Adrenal gland (tissue), 12 donors: Measurements from ENCODE around the gene MFSD11. TPM values are rescaled to one million over a fixed set of nuclear protein-coding genes. Genes with fewer than 3 reads are reported as not detected.

Experiments used
- DNase-seq, 7 donors: peaks; one replicate each; pipeline ENCODE4 v3.0.0-alpha.2; 2019 to 2020
- H3K27ac ChIP-seq, 5 donors: fragments of 200-600 bp; sonication (generic) in 4 of 5; 1 replicate in 3 of 5; 2 replicates in 2 of 5; pipeline versions ENCODE4 v1.5.1 to v1.8.0; 2016 to 2020; ENCODE audit warnings: mild to moderate bottlenecking in 1 of 5
- H3K27me3 ChIP-seq: fragments of 200-600 bp; 2 replicates; pipeline ENCODE4 v1.8.0; 2021
- H3K36me3 ChIP-seq, 2 donors: fragments of 200-600 bp; replicated peaks in 1 of 2; 1 replicate in 1 of 2; 2 replicates in 1 of 2; pipeline versions ENCODE4 v1.5.1 to v1.8.0; 2018 to 2022
- H3K4me1 ChIP-seq, 2 donors: fragments of 200-600 bp; replicated peaks in 1 of 2; 1 replicate in 1 of 2; 2 replicates in 1 of 2; pipeline versions ENCODE4 v1.5.1 to v1.8.0; 2018 to 2021
- H3K4me3 ChIP-seq, 4 donors: fragments of 200-600 bp; sonication (generic) in 3 of 4; one replicate each; pipeline ENCODE4 v1.5.1; 2016 to 2018
- H3K9me3 ChIP-seq, 3 donors: fragments of 200-600 bp; sonication (generic) in 1 of 3; replicated peaks in 1 of 3; 1 replicate in 2 of 3; 2 replicates in 1 of 3; pipeline versions ENCODE4 v1.5.1 to v1.8.0; 2016 to 2021
- POLR2A ChIP-seq, 2 donors: fragments of 450-650 bp; IDR thresholded peaks; one replicate each; pipeline ENCODE4 v1.6.1; 2017; ENCODE audit warnings: antibody characterized with exemption in 2 of 2, mild to moderate bottlenecking in 2 of 2, moderate library complexity in 1 of 2
- WGBS, 4 donors: extraction: QIAGEN DNeasy Blood & Tissue Kit in 2 of 4; methylation state at CpG; one replicate each; pipeline versions ENCODE4 v1.1.5 to v1.1.7; 2013 to 2017; 5-methylcytosine and 5-hydroxymethylcytosine counted together
- intact Hi-C, 2 donors: fragments of 100-400 bp; cut with DNase I; formaldehyde crosslinking; loops; one replicate each; pipeline versions ENCODE4 v1.14.1 to v1.15.0; 2022 to 2023
- polyA plus RNA-seq, 3 donors: library from polyadenylated mRNA; stranded (reverse); fragments of 200-250 nt in 2 of 3; fragments of 350-450 nt in 1 of 3; fragmentation: Illumina TruSeq in 1 of 3; extraction: RNeasy Lipid Tissue Mini Kit (QIAGEN cat#74804) in 1 of 3; gene quantifications; one replicate each; pipeline ENCODE4 v1.2.3, GENCODE V29; 2013 to 2014
- total RNA-seq, 9 donors: library from RNA; depleted of rRNA in 4 of 9; stranded (reverse); fragments of >200 nt in 4 of 9; fragments of 120-200 nt in 1 of 9; fragmentation: NEBNext Ultra II Directional in 1 of 9; extraction: Animal tissue kit (Norgen Biotek cat#: 25700) in 1 of 9; gene quantifications; one replicate each; pipeline versions ENCODE4 v1.1.0 to v1.2.4, GENCODE V29; 2013 to 2023
- TF ChIP-seq, protein P1 (sequence below), 6 experiments: fragments of 450-650 bp in 4 of 6; fragments of 200-600 bp in 2 of 6; sonication (generic) in 1 of 6; IDR thresholded peaks; 1 replicate in 5 of 6; 2 replicates in 1 of 6; pipeline versions ENCODE4 v1.5.1 to v1.8.0; 2016 to 2021; ENCODE audit warnings: antibody characterized with exemption in 6 of 6, mild to moderate bottlenecking in 2 of 6, moderate library complexity in 1 of 6
- donor health status: healthy with polysubstance abuse.
- donor health status: Bipolar disorder and iron deficiency.
- donor health status: DM: yes; HTN: yes; CAD: no.
- donor health status: DM: no; HTN: no; CAD: no.
- donor health status: DM: no; HTN: no; CAD: no.
- donor health status: DM: yes; HTN: yes; CAD: no.

MFSD11 gene
- total and polyA plus RNA-seq, 12 donors: 9.4 to 50.0 (median 29.9) TPM

DNA sequence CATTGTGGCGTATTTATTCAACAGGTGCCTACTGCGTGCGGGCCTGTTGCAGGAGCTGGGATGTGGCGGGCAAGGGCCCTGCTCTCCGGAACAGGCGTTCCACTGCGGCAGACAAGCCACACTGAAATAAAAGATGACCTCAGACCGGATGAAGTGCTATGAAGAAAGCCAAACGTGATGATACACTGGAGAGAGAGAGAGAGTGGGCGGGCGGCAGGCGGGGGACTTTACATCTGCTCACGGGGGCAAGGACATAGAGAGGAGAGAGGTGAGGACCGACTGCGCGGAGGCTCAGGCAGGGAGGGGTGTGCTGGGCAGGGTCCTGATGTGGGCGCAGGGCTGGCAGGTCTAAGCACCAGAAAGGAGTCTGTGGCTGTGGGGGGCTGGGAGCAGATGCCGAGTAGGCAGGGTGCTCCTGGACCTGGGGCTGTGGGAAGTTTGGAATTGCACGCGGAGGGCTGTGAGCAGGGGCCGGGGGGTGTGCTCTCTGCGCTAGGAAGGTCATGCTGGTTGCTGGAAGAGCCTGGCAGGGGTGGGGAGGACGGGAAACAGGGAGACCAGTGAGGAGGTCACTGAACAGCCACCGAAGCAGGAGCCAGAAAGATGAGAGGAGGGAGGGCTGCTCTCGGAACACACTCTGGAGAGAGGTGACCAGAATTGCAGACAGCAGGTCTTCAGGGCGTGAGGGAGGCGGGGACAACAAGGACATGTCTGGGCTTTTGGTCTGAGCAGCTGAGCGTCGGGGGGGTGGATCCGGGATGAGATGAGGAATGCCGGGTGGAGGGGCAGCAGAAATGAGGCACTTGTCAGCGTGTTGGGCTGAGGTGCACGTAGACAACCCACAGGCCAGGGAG lies 37.1 kb upstream of the MFSD11 start:
- 17 to 23% (median 20%) methylated on average over 32 to 33 of the region's 33 CpGs for WGBS, 4 donors
- no peaks in the 10 kb centered on the region for H3K36me3 ChIP-seq
- peaks cover 75 to 89% of the 10 kb centered on the region in 2 donors for H3K4me1 ChIP-seq
- intact Hi-C loops: no loop called here
- DNase-seq: peak; percentile 67 to 88 (median 81)
- peak overlapping the region; percentile 78 to 99 (median 92) for H3K27ac ChIP-seq
- no peaks in the 10 kb centered on the region for H3K9me3 ChIP-seq
- H3K27me3 ChIP-seq: no peaks in the 10 kb centered on the region
- TF ChIP-seq, protein P1, sequence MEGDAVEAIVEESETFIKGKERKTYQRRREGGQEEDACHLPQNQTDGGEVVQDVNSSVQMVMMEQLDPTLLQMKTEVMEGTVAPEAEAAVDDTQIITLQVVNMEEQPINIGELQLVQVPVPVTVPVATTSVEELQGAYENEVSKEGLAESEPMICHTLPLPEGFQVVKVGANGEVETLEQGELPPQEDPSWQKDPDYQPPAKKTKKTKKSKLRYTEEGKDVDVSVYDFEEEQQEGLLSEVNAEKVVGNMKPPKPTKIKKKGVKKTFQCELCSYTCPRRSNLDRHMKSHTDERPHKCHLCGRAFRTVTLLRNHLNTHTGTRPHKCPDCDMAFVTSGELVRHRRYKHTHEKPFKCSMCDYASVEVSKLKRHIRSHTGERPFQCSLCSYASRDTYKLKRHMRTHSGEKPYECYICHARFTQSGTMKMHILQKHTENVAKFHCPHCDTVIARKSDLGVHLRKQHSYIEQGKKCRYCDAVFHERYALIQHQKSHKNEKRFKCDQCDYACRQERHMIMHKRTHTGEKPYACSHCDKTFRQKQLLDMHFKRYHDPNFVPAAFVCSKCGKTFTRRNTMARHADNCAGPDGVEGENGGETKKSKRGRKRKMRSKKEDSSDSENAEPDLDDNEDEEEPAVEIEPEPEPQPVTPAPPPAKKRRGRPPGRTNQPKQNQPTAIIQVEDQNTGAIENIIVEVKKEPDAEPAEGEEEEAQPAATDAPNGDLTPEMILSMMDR (IDR thresholded peaks at IDR 0.05): no peak
- peak; percentile 15 to 84 for TF ChIP-seq POLR2A (IDR thresholded peaks at IDR 0.05)
- H3K4me3 ChIP-seq: peak overlapping the region in 1 of 4 donors; percentile 37

DNA sequence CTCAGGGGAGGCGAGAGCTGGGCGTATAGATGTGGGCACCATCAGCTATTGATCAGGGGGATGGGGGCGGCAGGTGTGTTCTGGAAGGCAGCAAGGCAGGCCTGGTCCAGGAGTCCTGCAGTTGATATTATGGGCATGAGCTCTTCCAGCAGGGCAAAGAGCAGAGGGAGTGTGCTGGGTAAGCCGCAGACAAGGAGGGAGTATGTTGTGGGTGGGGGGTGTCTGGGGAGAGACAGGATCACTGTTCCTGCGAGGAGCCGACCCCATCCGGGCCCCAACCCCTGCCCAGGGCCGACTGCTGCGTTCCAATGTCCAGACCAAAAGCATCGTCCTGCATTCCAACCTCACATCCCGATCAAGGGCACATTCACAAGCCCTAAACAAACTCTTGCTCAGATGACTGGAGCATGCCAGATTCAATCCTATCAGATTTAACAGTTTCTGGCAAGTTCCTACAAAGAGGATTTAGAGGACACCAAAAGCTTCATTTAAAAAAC lies 36.4 kb upstream of the MFSD11 start:
- Histone ChIP-seq H3K27me3 (no peaks in the 10 kb centered on the region), H3K9me3 (no peaks in the 10 kb centered on the region), H3K36me3 (no peaks in the 10 kb centered on the region), H3K4me1 (peaks cover 70 to 83% of the 10 kb centered on the region in 2 donors), H3K27ac (peak overlapping the region; percentile 78 to 99 (median 92)), H3K4me3 (no peak overlapping the region)
- intact Hi-C loops: no loop called here
- 28 to 46% (median 37%) methylated on average over 11 of the region's 11 CpGs for WGBS, 4 donors
- TF ChIP-seq POLR2A (IDR thresholded peaks at IDR 0.05): peak in 1 of 2 donors; percentile 10
- TF ChIP-seq, protein P1 (IDR thresholded peaks at IDR 0.05): no peak
- DNase-seq: peak in 1 of 7 donors; percentile 44

DNA sequence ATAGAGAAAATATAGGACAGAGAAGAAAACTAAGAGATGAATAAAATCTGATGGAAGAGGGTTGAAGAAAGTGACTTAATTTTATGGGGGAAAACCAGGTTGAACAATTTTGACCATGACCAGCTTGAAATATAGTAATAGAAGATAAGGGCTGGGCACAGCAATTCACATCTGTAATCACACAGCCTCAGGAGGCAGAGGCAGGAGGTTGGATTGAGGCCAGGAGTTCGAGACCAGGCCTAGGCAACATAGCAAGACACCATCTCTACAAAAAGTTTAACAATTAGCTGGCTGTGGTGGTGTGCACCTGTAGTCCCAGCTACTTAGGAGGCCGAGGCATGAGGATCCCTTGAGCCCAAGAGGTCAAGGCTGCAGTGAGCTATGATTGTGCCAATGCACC lies 35.8 kb upstream of the MFSD11 start:
- intact Hi-C loops: no loop called here
- DNase-seq: no peak
- TF ChIP-seq, protein P1 (IDR thresholded peaks at IDR 0.05): no peak
- TF ChIP-seq POLR2A (IDR thresholded peaks at IDR 0.05): no peak
- Histone ChIP-seq H3K27ac (peak overlapping the region; percentile 78 to 99 (median 92)), H3K36me3 (no peaks in the 10 kb centered on the region), H3K9me3 (no peaks in the 10 kb centered on the region), H3K4me3 (no peak overlapping the region), H3K4me1 (peaks cover 65 to 83% of the 10 kb centered on the region in 2 donors), H3K27me3 (no peaks in the 10 kb centered on the region)
- 33 to 47% (median 42%) methylated on average over 2 of the region's 2 CpGs for WGBS, 4 donors

DNA sequence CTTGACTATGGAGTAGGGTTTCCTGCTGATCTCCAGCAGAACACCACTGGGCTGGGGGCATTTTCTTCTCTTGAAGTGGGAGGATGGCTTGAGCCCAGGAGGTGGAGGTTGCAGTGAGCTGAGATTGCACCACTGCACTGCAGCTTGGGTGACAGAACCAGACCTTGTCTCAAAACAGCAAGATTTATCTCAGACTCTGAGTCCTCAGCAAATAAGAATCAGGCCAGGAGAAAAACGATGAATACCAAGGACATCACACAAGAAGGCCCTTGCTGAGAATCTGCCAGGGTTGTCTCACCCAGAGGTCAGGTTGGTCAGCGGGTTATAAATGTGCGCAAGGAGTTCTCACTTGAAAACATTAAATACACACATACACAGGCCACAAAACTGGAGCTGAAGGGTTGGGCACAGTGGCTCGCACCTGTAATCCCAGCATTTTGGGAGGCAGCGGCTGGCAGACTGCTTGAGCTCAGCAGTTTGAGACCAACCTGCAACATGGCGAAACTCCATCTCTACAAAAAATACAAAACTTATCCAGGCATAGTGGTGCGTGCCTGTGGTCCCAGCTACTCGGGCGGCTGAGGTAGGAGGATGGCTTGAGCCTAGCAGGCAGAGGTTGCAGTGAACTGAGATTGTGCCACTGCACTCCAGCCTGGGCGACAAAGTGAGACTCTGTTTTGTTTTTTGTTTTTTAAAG lies 34.8 kb upstream of the MFSD11 start:
- 43 to 53% (median 52%) methylated on average over 8 to 10 of the region's 10 CpGs for WGBS, 4 donors
- Histone ChIP-seq H3K4me3 (no peak overlapping the region), H3K4me1 (peaks cover 61 to 83% of the 10 kb centered on the region in 2 donors), H3K27ac (peak overlapping the region; percentile 67 to 99 (median 92)), H3K9me3 (no peaks in the 10 kb centered on the region), H3K27me3 (no peaks in the 10 kb centered on the region), H3K36me3 (no peaks in the 10 kb centered on the region)
- peak in 5 of 7 donors; percentile 58 to 82 (median 72) for DNase-seq
- intact Hi-C loops: no loop called here
- peak in 1 of 2 donors; percentile 20 for TF ChIP-seq POLR2A (IDR thresholded peaks at IDR 0.05)
- TF ChIP-seq, protein P1 (IDR thresholded peaks at IDR 0.05): no peak
